Activated CD4-positive, alpha-beta T cell treated with anti-CD3 and anti-CD28 coated beads, Interleukin-2, amount 50 U/mL, for 16 hours (primary cell): ENCODE data around the gene RAB44.
"Not testable (repeated sequence)": the region's sequence is repeated elsewhere in the genome, so short reads cannot be mapped to it uniquely, and the experiment has no call there.

Experiments used
- DNase-seq: peaks from one replicate; pipeline ENCODE4 v3.0.0-alpha.2; 2020

The RAB44 gene

GRCh38 chr6:36697481-36697903, at the start of gene RAB44:
RAB44 (plus strand) TSS chr6:36697826; CDS start chr6:36704236, 6,410 bp downstream.
- no peak for DNase-seq

- no peak for DNase-seq
Measured at GRCh38 chr6:36649086-36649485, 48.5 kb upstream of the RAB44 start.

GRCh38 chr6:36649701-36650484, 47.7 kb upstream of the RAB44 start:
- no peak for DNase-seq

- no peak for DNase-seq
Measured at GRCh38 chr6:36650848-36651478, 46.7 kb upstream of the RAB44 start.

- DNase-seq: no peak
Measured at GRCh38 chr6:36651659-36652379, 45.8 kb upstream of the RAB44 start.

GRCh38 chr6:36654469-36654868, 43.2 kb upstream of the RAB44 start:
- DNase-seq: not testable (repeated sequence)

GRCh38 chr6:36655085-36655724, 42.4 kb upstream of the RAB44 start:
- DNase-seq: no peak

- DNase-seq: no peak
Measured at GRCh38 chr6:36656441-36656840, 41.2 kb upstream of the RAB44 start.

- DNase-seq: no peak
Measured at GRCh38 chr6:36657271-36657670, 40.4 kb upstream of the RAB44 start.

GRCh38 chr6:36657942-36658544, 39.6 kb upstream of the RAB44 start:
- no peak for DNase-seq

GRCh38 chr6:36659271-36659670, 38.4 kb upstream of the RAB44 start:
- DNase-seq: no peak

- no peak for DNase-seq
Measured at GRCh38 chr6:36660771-36661471, 36.7 kb upstream of the RAB44 start.

GRCh38 chr6:36662380-36662779, 35.2 kb upstream of the RAB44 start:
- DNase-seq: no peak

- DNase-seq: no peak
Measured at GRCh38 chr6:36662827-36663256, 34.8 kb upstream of the RAB44 start.

GRCh38 chr6:36663504-36664446, 33.9 kb upstream of the RAB44 start:
- DNase-seq: no peak

- DNase-seq: no peak
Measured at GRCh38 chr6:36665180-36665579, 32.4 kb upstream of the RAB44 start.

- DNase-seq: no peak
Measured at GRCh38 chr6:36666287-36666686, 31.3 kb upstream of the RAB44 start.

- no peak for DNase-seq
Measured at GRCh38 chr6:36666826-36667591, 30.6 kb upstream of the RAB44 start.

- no peak for DNase-seq
Measured at GRCh38 chr6:36668591-36668990, 29.0 kb upstream of the RAB44 start.

GRCh38 chr6:36669002-36669401, 28.6 kb upstream of the RAB44 start:
- DNase-seq: no peak
